Measurements from ENCODE around the gene SCN2A.

DNA sequence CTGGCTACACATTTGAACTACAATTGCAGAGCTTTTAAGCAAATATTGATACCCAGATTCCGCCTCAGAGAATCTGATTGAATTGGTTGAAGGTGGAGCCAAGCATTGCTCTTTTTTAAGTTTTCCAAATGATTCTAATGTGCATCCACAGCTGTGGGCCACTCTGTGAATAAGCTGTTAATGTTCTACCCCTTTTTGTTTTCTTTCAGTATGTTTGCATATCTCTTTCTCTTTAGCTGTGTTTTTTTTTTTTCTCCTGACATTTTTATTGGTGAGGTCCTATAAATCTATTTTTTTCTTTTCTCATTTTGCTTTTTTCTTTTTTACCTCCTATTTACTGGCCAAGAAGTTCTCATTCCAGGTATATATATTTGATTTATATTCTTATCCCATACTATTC is 41.9 kb upstream of the SCN2A start:
- TF ChIP-seq, protein P1, sequence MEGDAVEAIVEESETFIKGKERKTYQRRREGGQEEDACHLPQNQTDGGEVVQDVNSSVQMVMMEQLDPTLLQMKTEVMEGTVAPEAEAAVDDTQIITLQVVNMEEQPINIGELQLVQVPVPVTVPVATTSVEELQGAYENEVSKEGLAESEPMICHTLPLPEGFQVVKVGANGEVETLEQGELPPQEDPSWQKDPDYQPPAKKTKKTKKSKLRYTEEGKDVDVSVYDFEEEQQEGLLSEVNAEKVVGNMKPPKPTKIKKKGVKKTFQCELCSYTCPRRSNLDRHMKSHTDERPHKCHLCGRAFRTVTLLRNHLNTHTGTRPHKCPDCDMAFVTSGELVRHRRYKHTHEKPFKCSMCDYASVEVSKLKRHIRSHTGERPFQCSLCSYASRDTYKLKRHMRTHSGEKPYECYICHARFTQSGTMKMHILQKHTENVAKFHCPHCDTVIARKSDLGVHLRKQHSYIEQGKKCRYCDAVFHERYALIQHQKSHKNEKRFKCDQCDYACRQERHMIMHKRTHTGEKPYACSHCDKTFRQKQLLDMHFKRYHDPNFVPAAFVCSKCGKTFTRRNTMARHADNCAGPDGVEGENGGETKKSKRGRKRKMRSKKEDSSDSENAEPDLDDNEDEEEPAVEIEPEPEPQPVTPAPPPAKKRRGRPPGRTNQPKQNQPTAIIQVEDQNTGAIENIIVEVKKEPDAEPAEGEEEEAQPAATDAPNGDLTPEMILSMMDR (optimal IDR thresholded peaks at IDR 0.05 in 1 of 3, IDR thresholded peaks at IDR 0.05 in 1 of 3, conservative IDR thresholded peaks at IDR 0.05 in 1 of 3; ENCODE audit: extremely low read depth in 1 of 3, insufficient read depth in 2 of 3, low read length in 3 of 3), result no peak
- TF ChIP-seq EZH2 (IDR thresholded peaks at IDR 0.05; ENCODE audit: low read length), result no peak

Measured in keratinocyte (primary cell).